Ishikawa (cell line): ENCODE measurements around the gene SERPINA3.

Experiments used
- CEBPB ChIP-seq: IDR thresholded peaks from 2 replicates; pipeline ENCODE4 v1.6.1; 2012
- EGR1 ChIP-seq: IDR thresholded peaks from 2 replicates; pipeline ENCODE4 v1.6.1; 2012
- EP300 ChIP-seq: IDR thresholded peaks from 2 replicates; pipeline ENCODE4 v1.6.1; 2012; ENCODE audit warnings: borderline replicate concordance
- FOXM1 ChIP-seq: IDR thresholded peaks from 2 replicates; pipeline ENCODE4 v1.6.1; 2012; ENCODE audit warnings: low read depth, borderline replicate concordance
- RAD21 ChIP-seq: IDR thresholded peaks from 2 replicates; pipeline ENCODE4 v1.6.1; 2012; ENCODE audit warnings: low read depth
- TAF1 ChIP-seq: IDR thresholded peaks from 2 replicates; pipeline ENCODE4 v1.6.1; 2012; ENCODE audit warnings: low read depth, mild to moderate bottlenecking
- USF1 ChIP-seq: IDR thresholded peaks from 2 replicates; pipeline ENCODE4 v1.6.1; 2012
- YY1 ChIP-seq: IDR thresholded peaks from 2 replicates; pipeline ENCODE4 v1.6.1; 2012; ENCODE audit warnings: low read depth

GRCh38 chr14:94640721-94641631, 28.8 kb downstream of the SERPINA3 start:
- TF ChIP-seq USF1 (no peak), CEBPB (no peak), EP300 (no peak), EGR1 (no peak), TAF1 (no peak), RAD21 (no peak), FOXM1 (no peak), YY1 (no peak)
